Prostate gland (tissue), 2 donors: Measurements from ENCODE around the gene SPRR2G. TPM values are rescaled to one million over a fixed set of nuclear protein-coding genes. Genes with fewer than 3 reads are reported as not detected.
"Not testable (repeated sequence)": the region's sequence is repeated elsewhere in the genome, so short reads cannot be mapped to it uniquely, and the experiment has no call there.

Source experiments
- DNase-seq: peaks from one replicate; pipeline ENCODE4 v3.0.0-alpha.2; 2019; ENCODE audit warnings: low spot score
- H3K27ac ChIP-seq, 2 donors: fragments of 200-600 bp; sonication (generic); 2 replicates each; pipeline ENCODE4 v1.5.1; 2017 to 2019
- H3K27me3 ChIP-seq: fragments of 200-600 bp; sonication (generic); replicated peaks from 2 replicates; pipeline ENCODE4 v1.5.1; 2019; ENCODE audit not compliant: insufficient read depth
- H3K36me3 ChIP-seq, 2 donors: fragments of 200-600 bp; sonication (generic); 1 replicate in 1 of 2; 2 replicates in 1 of 2; pipeline versions ENCODE4 v1.5.1 to v1.8.1; 2017 to 2019
- H3K4me1 ChIP-seq: fragments of 200-600 bp; sonication (generic); replicated peaks from 2 replicates; pipeline ENCODE4 v1.5.1; 2019
- H3K4me3 ChIP-seq, 2 donors: fragments of 200-600 bp; sonication (generic); 2 replicates each; pipeline ENCODE4 v1.5.1; 2017 to 2019
- H3K9me3 ChIP-seq: fragments of 200-600 bp; sonication (generic); 2 replicates; pipeline ENCODE4 v1.5.1; 2017
- POLR2A ChIP-seq: fragments of 450-650 bp; IDR thresholded peaks from one replicate; pipeline ENCODE4 v1.6.1; 2016; ENCODE audit warnings: antibody characterized with exemption, mild to moderate bottlenecking
- POLR2AphosphoS5 ChIP-seq: sonication (generic); formaldehyde crosslinking; IDR thresholded peaks from one replicate; pipeline ENCODE4 v1.6.1; 2017; ENCODE audit warnings: antibody characterized with exemption
- WGBS: methylation state at CpG from one replicate; pipeline ENCODE4 v1.1.5; 2018; 5-methylcytosine and 5-hydroxymethylcytosine counted together
- intact Hi-C: fragments of 100-400 bp; cut with DNase I; formaldehyde crosslinking; loops from one replicate; pipeline ENCODE4 v1.14.2; 2022
- small RNA-seq, 2 donors: library from RNA; depleted of rRNA; stranded (forward); fragments of <200 nt; gene quantifications; one replicate each; pipeline ENCODE3, GENCODE V24; 2016
- total RNA-seq, 2 donors: library from RNA; depleted of rRNA; stranded (reverse); fragments of >200 nt; gene quantifications; one replicate each; pipeline ENCODE4 v1.1.0, GENCODE V29; 2016
- TF ChIP-seq, protein P1 (sequence below), 4 experiments: fragments of 200-600 bp in 2 of 4; fragments of 450-650 bp in 2 of 4; sonication (generic) in 2 of 4; IDR thresholded peaks; 1 replicate in 3 of 4; 2 replicates in 1 of 4; pipeline ENCODE4 v1.5.1; 2016 to 2019; ENCODE audit warnings: antibody characterized with exemption in 4 of 4, mild to moderate bottlenecking in 2 of 4, moderate library complexity in 2 of 4

The SPRR2G gene
- total RNA-seq, 2 donors from 2014 or later: not detected

DNA sequence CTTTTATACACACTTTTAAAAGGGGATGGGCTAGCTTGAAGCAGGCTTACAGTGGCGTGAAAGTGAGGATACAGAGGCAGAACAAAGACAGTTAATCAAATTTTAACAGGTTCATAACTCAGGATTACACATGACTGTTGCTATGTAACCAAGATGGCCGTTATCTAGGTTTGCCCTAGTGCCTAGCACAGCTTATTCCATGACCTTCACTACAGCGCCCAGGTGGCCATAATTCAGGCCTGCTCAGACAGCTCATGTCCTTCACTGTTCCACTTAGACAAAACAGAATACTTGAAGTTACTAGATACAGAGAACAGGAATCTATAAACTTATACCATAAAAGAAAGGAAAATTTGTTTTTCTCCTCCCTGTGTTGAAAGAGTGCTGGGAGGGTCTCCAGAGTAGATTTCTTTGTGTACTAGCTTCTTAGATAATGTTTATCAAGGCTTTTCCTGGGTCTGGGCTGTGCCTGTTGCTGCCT is 31.2 kb downstream of the SPRR2G start:
- H3K36me3 ChIP-seq: no peaks in the 10 kb centered on the region
- H3K27me3 ChIP-seq: no peaks in the 10 kb centered on the region
- no peak overlapping the region for H3K4me3 ChIP-seq
- intact Hi-C loops: no loop called here
- 19% methylated on average over 3 of the region's 3 CpGs for WGBS
- TF ChIP-seq POLR2A: no peak
- TF ChIP-seq, protein P1, sequence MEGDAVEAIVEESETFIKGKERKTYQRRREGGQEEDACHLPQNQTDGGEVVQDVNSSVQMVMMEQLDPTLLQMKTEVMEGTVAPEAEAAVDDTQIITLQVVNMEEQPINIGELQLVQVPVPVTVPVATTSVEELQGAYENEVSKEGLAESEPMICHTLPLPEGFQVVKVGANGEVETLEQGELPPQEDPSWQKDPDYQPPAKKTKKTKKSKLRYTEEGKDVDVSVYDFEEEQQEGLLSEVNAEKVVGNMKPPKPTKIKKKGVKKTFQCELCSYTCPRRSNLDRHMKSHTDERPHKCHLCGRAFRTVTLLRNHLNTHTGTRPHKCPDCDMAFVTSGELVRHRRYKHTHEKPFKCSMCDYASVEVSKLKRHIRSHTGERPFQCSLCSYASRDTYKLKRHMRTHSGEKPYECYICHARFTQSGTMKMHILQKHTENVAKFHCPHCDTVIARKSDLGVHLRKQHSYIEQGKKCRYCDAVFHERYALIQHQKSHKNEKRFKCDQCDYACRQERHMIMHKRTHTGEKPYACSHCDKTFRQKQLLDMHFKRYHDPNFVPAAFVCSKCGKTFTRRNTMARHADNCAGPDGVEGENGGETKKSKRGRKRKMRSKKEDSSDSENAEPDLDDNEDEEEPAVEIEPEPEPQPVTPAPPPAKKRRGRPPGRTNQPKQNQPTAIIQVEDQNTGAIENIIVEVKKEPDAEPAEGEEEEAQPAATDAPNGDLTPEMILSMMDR (IDR thresholded peaks at IDR 0.05): no peak
- DNase-seq: no peak
- no peak overlapping the region for H3K27ac ChIP-seq
- H3K9me3 ChIP-seq: no peaks in the 10 kb centered on the region
- H3K4me1 ChIP-seq: no peaks in the 10 kb centered on the region

DNA sequence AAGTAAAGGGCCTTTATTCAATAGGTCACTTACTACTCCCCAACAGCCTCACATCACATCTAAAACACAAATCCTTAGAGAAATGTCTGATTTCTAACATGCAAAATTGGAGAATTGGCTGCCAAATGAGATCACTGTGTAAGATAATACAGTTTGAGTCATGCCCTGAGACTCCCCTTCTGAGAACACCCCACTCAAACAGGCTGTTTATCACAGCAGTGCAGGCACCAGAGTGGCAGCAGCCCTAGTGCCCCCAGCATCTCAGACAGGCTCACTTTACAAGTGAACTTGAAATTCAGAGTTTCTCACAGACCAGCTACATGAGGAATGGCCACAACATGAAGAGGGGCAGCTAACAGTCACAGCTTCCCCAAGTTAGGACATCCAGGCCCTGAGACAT is 35.4 kb downstream of the SPRR2G start:
- H3K27ac ChIP-seq, intact Hi-C loops, H3K9me3 ChIP-seq, H3K27me3 ChIP-seq, H3K36me3 ChIP-seq, H3K4me3 ChIP-seq, DNase-seq, H3K4me1 ChIP-seq: not testable (repeated sequence)

- H3K27me3 ChIP-seq: no peaks in the 10 kb centered on the region
- 83% methylated on average over 3 of the region's 3 CpGs for WGBS
- TF ChIP-seq POLR2AphosphoS5 (no peak), POLR2A (no peak)
- TF ChIP-seq, protein P1 (IDR thresholded peaks at IDR 0.05): no peak
- H3K4me3 ChIP-seq: no peak within 1 kb of the TSS
- intact Hi-C loops: no loop called here
- no peaks in the 10 kb centered on the region for H3K9me3 ChIP-seq
- H3K27ac ChIP-seq: no peak within 1 kb of the TSS
- no peaks in the 10 kb centered on the region for H3K4me1 ChIP-seq
- H3K36me3 ChIP-seq: no peaks in the 10 kb centered on the region
- no peak for DNase-seq
These were observed 37.3 kb downstream of the SPRR2G start, which contains the start of gene SPRR2F for GRCh38 chr1:153113416-153113815. Gene SPRR2F, minus strand, starts transcription at chr1:153113516. Its CDS starts 783 bp downstream, at chr1:153112733.

DNA sequence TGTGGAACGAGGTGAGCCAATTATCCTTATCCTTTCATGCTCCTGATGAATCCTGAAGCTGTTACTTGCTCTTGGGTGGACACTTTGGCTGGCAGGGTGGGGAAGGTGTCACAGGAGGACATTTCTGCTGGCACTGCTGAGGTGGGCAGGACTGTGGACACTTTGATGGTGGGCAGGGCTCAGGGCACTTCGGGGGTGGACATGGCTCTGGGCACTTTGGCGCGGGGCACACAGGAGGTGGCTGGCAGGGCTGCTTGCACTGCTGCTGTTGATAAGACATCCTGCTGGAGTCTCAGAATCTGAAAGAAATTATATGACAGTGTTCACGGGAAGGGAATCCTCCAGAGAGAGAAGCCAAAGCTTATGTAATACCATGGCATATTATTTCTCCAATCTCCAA is 38.2 kb downstream of the SPRR2G start:
- 67% methylated on average over 5 of the region's 5 CpGs for whole genome bisulfite sequencing
- DNase-seq: not testable (repeated sequence)

DNA sequence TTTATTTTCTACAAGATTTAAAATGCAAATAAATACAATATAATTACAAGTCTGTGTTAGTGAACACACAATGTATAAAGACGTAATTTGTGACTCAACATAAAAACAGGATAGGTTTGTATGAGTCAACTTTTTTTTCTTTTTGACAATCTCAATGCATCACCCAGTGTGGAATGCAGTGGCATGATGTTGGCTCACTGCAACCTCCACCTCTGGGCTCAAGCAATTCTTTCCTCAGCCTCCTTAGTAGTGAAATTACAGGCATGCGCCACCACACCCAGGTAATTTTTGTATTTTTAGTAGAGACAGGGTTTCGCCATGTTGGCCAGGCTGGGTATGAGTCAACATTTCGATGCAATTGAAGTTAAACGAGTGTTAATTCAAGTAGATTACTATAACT is 50.4 kb downstream of the SPRR2G start:
- Histone ChIP-seq H3K36me3 (no peaks in the 10 kb centered on the region), H3K4me3 (no peak overlapping the region), H3K4me1 (no peaks in the 10 kb centered on the region), H3K27ac (no peak overlapping the region), H3K27me3 (no peaks in the 10 kb centered on the region), H3K9me3 (no peaks in the 10 kb centered on the region)
- intact Hi-C loops: no loop called here
- DNase-seq: no peak
- TF ChIP-seq, protein P1 (IDR thresholded peaks at IDR 0.05): no peak
- no peak for TF ChIP-seq POLR2AphosphoS5
- TF ChIP-seq POLR2A: no peak
- 76% methylated on average over 5 of the region's 5 CpGs for WGBS

More for the DNA sequence above, 38.2 kb downstream of the SPRR2G start:
- H3K27me3 ChIP-seq, H3K36me3 ChIP-seq, H3K4me1 ChIP-seq, intact Hi-C loops, H3K9me3 ChIP-seq, H3K27ac ChIP-seq, H3K4me3 ChIP-seq: not testable (repeated sequence)

Small RNAs within 50 kb of the gene (small RNA-seq; reads per million reads assigned to genes)
- 0 reads per million in 2 donors for gene SPRR2C

Other genes starting within 250 kb of the SPRR2G start
- gene IVL, start 242.3 kb downstream of the SPRR2G start, total RNA-seq: under 1 TPM; 0.46 to 0.57 TPM
- not detected for gene SPRR5, start 203.7 kb downstream of the SPRR2G start, total RNA-seq
- not detected for gene SPRR4, start 180.2 kb downstream of the SPRR2G start, total RNA-seq
- gene SPRR1A, start 166.8 kb downstream of the SPRR2G start, total RNA-seq: not detected
- not detected for gene SPRR3, start 149.1 kb downstream of the SPRR2G start, total RNA-seq
- not detected for gene SPRR1B, start 119.7 kb downstream of the SPRR2G start, total RNA-seq
- gene SPRR2D, start 109.8 kb downstream of the SPRR2G start, total RNA-seq: not detected
- not detected for gene SPRR2A, start 93.4 kb downstream of the SPRR2G start, total RNA-seq
- gene SPRR2B, start 79.3 kb downstream of the SPRR2G start, total RNA-seq: not detected
- gene SPRR2E, start 56.4 kb downstream of the SPRR2G start, total RNA-seq: not detected
- 1 to 10 TPM in 1 of 2 donors, not detected in 1; 2.2 TPM for gene SPRR2F, start 37.4 kb downstream of the SPRR2G start, total RNA-seq
- 1 to 10 TPM in 1 of 2 donors, not detected in 1; 4.4 TPM for gene LELP1, start 52.5 kb upstream of the SPRR2G start, total RNA-seq
- not detected for gene PRR9, start 66.7 kb upstream of the SPRR2G start, total RNA-seq
- gene LORICRIN, start 108.8 kb upstream of the SPRR2G start, total RNA-seq: under 1 TPM in 1 of 2 donors, not detected in 1; 0.45 TPM
- not detected for gene PGLYRP3, start 162.1 kb upstream of the SPRR2G start, total RNA-seq
- not detected for gene PGLYRP4, start 198.0 kb upstream of the SPRR2G start, total RNA-seq
- gene S100A9, start 207.0 kb upstream of the SPRR2G start, total RNA-seq: 10 to 100 TPM; 25.6 to 45.2 TPM
- not detected for gene S100A12, start 224.7 kb upstream of the SPRR2G start, total RNA-seq
- gene S100A8, start 240.2 kb upstream of the SPRR2G start, total RNA-seq: 1 to 10 TPM; 1.5 to 5.6 TPM